GM18499 (cell line): Measurements from ENCODE around the gene RANBP6.
A peak's percentile ranks its signal among the peaks of the same experiment; 100 is the strongest.

ENCODE experiments used
- ATAC-seq: cut with Tn5 transposase; IDR thresholded peaks from one replicate; pipeline ENCODE4 v1.9.1; 2021; ENCODE audit warnings: moderate number of reproducible peaks; ENCODE audit not compliant: insufficient read depth, unreplicated experiment

Gene RANBP6

GRCh38 chr9:6007770-6008168, 7.7 kb downstream of the RANBP6 start:
- ATAC-seq = peak; percentile 7

GRCh38 chr9:6007058-6007769, 8.2 kb downstream of the RANBP6 start:
- ATAC-seq = peak; percentile 37

- ATAC-seq = no peak
These were observed 8.7 kb downstream of the RANBP6 start for GRCh38 chr9:6006749-6007057.

- no peak for ATAC-seq
These were observed 14.5 kb downstream of the RANBP6 start for GRCh38 chr9:6000955-6001354.

GRCh38 chr9:5999443-6000101, 15.9 kb downstream of the RANBP6 start:
- no peak for ATAC-seq

DNA sequence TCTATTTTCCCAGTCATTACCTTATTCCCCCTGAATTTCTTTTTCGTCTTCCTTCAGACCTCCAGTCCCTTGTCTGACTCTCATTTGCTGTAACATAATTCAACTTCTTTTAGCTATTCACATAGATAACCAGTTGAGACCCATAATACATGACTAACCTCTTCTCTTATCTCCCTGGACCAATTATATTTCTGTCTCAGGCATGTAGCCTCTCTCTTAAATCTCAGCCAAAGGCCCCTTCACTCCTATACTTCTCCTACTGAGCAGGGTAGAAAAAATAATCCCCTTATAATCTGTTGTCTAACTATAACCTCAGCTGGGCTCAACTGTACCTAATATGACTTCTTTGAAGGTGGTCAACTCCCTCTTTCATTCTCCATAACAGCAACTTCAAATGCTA, 20.9 kb downstream of the RANBP6 start:
- no peak for ATAC-seq

DNA sequence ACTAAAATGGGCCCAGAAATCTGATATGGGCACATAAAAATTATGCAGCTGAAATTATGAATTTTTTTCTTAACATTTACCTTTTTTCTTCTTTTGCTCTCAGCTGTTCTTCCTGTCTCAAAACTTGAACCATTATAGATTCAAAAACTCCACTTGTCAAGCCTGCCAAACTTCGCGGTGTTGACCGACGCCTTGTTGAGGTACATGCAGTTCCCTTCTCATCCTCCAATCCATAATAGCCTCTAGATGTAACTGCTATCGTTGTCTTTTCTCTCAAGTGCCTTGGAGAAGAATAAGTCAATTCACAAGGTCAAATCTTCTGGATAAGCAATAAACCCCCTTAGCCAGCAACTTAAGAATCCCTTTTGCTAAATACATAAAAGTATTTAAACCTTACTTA, 27.2 kb downstream of the RANBP6 start:
- no peak for ATAC-seq

- ATAC-seq = no peak
These were observed 32.4 kb downstream of the RANBP6 start for GRCh38 chr9:5983042-5983441.

- no peak for ATAC-seq
These were observed 33.1 kb downstream of the RANBP6 start for GRCh38 chr9:5982317-5982716.

DNA sequence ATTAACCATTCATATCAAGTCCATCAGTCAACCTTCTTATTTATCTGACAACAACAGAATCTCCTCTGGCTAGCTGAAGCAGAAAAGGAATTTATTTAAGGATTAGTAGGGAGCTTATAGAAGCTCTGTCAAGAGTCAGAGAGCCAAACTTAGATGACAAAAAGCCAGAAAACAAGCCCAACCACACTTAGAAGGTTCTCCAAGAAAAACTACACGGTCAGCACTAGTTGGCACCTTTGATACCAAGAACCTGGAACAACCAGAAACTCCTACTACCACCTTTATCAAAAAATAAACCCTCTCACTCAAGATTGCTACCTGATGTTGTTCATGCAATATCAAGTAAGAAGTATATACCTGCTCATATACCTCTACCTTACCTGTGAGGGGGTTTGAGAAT, 36.9 kb downstream of the RANBP6 start:
- ATAC-seq = no peak

- no peak for ATAC-seq
These were observed 38.6 kb downstream of the RANBP6 start for GRCh38 chr9:5976674-5977397.

DNA sequence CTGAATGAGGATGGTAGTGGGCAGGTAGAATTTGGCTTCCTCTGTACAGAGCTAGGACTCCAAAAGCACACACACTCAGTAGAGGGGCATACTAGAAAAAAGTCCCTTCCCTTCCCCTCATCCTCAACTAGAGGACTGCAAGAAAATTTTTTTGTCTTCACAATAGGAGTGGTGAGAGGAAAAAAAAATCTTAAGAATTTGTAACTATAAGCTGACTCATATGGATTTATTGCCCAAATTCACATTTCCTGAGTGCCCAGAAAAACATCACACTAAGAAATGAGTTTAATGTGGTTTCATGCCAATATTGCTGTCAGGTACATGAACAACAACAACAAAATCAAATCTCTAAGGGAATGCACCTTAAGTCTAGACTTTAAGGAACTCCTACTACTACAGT, 43.7 kb downstream of the RANBP6 start:
- ATAC-seq = no peak
